ENCODE measurements around the gene FOXN3. TPM values are rescaled to one million over a fixed set of nuclear protein-coding genes. Genes with fewer than 3 reads are reported as not detected.

The FOXN3 gene
- total and polyA plus RNA-seq, 10 of the 15 experiments (the other 5 are each of a cell fraction or from before 2014, with no cell fraction given): 4.5 to 68.9 (median 29.7) TPM

DNA sequence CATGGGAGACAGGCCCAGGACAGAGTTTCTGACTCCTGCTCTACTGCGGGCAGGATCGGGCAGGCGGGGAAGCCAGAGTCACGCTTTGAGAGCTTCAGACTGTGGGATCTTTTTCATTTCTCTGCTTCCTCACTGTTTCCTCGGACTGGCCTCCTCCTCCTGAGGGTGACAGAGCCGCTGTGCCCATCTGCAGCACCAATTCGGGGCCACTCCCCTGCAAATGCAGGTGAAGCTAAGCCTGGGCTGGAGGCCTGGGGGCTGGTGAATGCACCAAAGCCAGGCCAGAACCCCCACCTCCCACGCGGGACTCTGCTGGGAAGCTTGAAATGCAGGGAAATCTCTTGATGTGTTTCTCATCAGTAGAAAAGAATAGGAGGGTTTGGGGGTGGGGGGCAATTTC is 77.5 kb downstream of the FOXN3 start:
- RAD21 ChIA-PET (ENCODE audit: unreplicated experiment): interaction anchor here (0.6 to 1.6 kb wide), 4 partner anchors 32 to 336 kb away, joined by 3 to 4 read pairs (median 4); no protein-coding TSS in a partner anchor
- H4K20me1 ChIP-seq (ENCODE audit: control insufficient read depth, insufficient read depth): no peaks in the 10 kb centered on the region
- POLR2A ChIA-PET: interaction anchor here (0.6 to 0.7 kb wide), 3 partner anchors 9 to 78 kb away, joined by 3 read pairs; no protein-coding TSS in a partner anchor
- H3K9ac ChIP-seq (ENCODE audit: control insufficient read depth, insufficient read depth, low read length): no peak overlapping the region; the same call in 1 of the 2 replicates
- in situ Hi-C loops (cut with MboI): no loop called here
- intact Hi-C loops (cut with micrococcal nuclease; ENCODE audit: unreplicated experiment): loop anchor here (10.0 kb wide), 1 partner anchor 165 kb away; no protein-coding TSS in a partner anchor
- H3K27ac ChIP-seq (ENCODE audit: control insufficient read depth, insufficient read depth): peak overlapping the region; percentile 44
- no peak for FAIRE-seq
- TF ChIP-seq, protein P1, sequence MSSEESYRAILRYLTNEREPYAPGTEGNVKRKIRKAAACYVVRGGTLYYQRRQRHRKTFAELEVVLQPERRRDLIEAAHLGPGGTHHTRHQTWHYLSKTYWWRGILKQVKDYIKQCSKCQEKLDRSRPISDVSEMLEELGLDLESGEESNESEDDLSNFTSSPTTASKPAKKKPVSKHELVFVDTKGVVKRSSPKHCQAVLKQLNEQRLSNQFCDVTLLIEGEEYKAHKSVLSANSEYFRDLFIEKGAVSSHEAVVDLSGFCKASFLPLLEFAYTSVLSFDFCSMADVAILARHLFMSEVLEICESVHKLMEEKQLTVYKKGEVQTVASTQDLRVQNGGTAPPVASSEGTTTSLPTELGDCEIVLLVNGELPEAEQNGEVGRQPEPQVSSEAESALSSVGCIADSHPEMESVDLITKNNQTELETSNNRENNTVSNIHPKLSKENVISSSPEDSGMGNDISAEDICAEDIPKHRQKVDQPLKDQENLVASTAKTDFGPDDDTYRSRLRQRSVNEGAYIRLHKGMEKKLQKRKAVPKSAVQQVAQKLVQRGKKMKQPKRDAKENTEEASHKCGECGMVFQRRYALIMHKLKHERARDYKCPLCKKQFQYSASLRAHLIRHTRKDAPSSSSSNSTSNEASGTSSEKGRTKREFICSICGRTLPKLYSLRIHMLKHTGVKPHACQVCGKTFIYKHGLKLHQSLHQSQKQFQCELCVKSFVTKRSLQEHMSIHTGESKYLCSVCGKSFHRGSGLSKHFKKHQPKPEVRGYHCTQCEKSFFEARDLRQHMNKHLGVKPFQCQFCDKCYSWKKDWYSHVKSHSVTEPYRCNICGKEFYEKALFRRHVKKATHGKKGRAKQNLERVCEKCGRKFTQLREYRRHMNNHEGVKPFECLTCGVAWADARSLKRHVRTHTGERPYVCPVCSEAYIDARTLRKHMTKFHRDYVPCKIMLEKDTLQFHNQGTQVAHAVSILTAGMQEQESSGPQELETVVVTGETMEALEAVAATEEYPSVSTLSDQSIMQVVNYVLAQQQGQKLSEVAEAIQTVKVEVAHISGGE (CRISPR knock-in tag; IDR thresholded peaks at IDR 0.05): no peak
- TF ChIP-seq RBBP5 (conservative IDR thresholded peaks at IDR 0.05): no peak
- TF ChIP-seq EGR1 (IDR thresholded peaks at IDR 0.05; ENCODE audit: borderline replicate concordance in 1 of 2, low read depth in 2 of 2, low read length in 2 of 2): no peak
- TF ChIP-seq SUPT20H (IDR thresholded peaks at IDR 0.05; ENCODE audit: borderline replicate concordance, control insufficient read depth, low read depth, low read length): no peak
- TF ChIP-seq, protein P2, sequence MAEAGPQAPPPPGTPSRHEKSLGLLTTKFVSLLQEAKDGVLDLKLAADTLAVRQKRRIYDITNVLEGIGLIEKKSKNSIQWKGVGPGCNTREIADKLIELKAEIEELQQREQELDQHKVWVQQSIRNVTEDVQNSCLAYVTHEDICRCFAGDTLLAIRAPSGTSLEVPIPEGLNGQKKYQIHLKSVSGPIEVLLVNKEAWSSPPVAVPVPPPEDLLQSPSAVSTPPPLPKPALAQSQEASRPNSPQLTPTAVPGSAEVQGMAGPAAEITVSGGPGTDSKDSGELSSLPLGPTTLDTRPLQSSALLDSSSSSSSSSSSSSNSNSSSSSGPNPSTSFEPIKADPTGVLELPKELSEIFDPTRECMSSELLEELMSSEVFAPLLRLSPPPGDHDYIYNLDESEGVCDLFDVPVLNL (IDR thresholded peaks at IDR 0.05; ENCODE audit: low read depth, low read length): no peak
- TF ChIP-seq, protein P3, sequence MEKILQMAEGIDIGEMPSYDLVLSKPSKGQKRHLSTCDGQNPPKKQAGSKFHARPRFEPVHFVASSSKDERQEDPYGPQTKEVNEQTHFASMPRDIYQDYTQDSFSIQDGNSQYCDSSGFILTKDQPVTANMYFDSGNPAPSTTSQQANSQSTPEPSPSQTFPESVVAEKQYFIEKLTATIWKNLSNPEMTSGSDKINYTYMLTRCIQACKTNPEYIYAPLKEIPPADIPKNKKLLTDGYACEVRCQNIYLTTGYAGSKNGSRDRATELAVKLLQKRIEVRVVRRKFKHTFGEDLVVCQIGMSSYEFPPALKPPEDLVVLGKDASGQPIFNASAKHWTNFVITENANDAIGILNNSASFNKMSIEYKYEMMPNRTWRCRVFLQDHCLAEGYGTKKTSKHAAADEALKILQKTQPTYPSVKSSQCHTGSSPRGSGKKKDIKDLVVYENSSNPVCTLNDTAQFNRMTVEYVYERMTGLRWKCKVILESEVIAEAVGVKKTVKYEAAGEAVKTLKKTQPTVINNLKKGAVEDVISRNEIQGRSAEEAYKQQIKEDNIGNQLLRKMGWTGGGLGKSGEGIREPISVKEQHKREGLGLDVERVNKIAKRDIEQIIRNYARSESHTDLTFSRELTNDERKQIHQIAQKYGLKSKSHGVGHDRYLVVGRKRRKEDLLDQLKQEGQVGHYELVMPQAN (conservative IDR thresholded peaks at IDR 0.05): no peak
- TF ChIP-seq GATAD2B (conservative IDR thresholded peaks at IDR 0.05; ENCODE audit: low read depth): no peak
- TF ChIP-seq, protein P4, sequence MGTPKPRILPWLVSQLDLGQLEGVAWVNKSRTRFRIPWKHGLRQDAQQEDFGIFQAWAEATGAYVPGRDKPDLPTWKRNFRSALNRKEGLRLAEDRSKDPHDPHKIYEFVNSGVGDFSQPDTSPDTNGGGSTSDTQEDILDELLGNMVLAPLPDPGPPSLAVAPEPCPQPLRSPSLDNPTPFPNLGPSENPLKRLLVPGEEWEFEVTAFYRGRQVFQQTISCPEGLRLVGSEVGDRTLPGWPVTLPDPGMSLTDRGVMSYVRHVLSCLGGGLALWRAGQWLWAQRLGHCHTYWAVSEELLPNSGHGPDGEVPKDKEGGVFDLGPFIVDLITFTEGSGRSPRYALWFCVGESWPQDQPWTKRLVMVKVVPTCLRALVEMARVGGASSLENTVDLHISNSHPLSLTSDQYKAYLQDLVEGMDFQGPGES (IDR thresholded peaks at IDR 0.05): no peak
- no peak for TF ChIP-seq SIN3A (IDR thresholded peaks at IDR 0.05; ENCODE audit: low read depth, low read length)
- H3K36me3 ChIP-seq (ENCODE audit: control insufficient read depth in 2 of 2, insufficient read depth in 2 of 2, low read length in 1 of 2): peaks cover 0 to 8% of the 10 kb centered on the region in 2 experiments; a peak in 2 of 4 replicates
- no peak for ATAC-seq
- no peak overlapping the region for H3K4me3 ChIP-seq
- no peak overlapping the region for H2AFZ ChIP-seq (ENCODE audit: control insufficient read depth, low read depth, low read length)
- H3K4me2 ChIP-seq (ENCODE audit: control insufficient read depth, insufficient read depth): no peak overlapping the region
- H3K4me1 ChIP-seq (ENCODE audit: control insufficient read depth, insufficient read depth, low read length): peaks cover 51% of the 10 kb centered on the region
- H3K27me3 ChIP-seq (replicated peaks in 1 of 2; ENCODE audit: control insufficient read depth in 2 of 2, insufficient read depth in 2 of 2, low read length in 1 of 2): no peaks in the 10 kb centered on the region
- SMC1A ChIA-PET (ENCODE audit: uncharacterized antibody, unreplicated experiment): interaction anchor here (0.8 to 3.5 kb wide), 12 partner anchors 8 to 162 kb away, joined by 3 to 11 read pairs (median 4); no protein-coding TSS in a partner anchor
- no peak for DNase-seq (ENCODE audit: low read depth, low spot score)
- peaks cover 11% of the 10 kb centered on the region for H3K79me2 ChIP-seq (ENCODE audit: control insufficient read depth, insufficient read depth, low read length)
- CTCF ChIA-PET: interaction anchor here (0.9 kb wide), 1 partner anchor 75 kb away, joined by 3 read pairs; no protein-coding TSS in a partner anchor
- WGBS (ENCODE audit: insufficient coverage, insufficient replicate concordance, low lambda C conversion rate, missing lambda C conversion rate): 96% methylated on average over 9 of the region's 9 CpGs
- BruUV-seq (replicated peaks): no TSS peak
- no peaks in the 10 kb centered on the region; the same call in 2 of the 3 replicates for H3K9me3 ChIP-seq (replicated peaks; ENCODE audit: control insufficient read depth, insufficient read depth, low read length)
